A549 (cell line): ENCODE measurements around the gene BRPF1.

Experiments used
- CEBPB ChIP-seq, 2 experiments: fragments of >200 bp in 1 of 2; sonication (Bioruptor Twin) in 1 of 2; formaldehyde crosslinking in 1 of 2; IDR thresholded peaks; 2 replicates each; pipeline ENCODE4 v1.6.1; 2012 to 2016
- E2F6 ChIP-seq: IDR thresholded peaks from 2 replicates; pipeline ENCODE4 v1.6.1; 2012; ENCODE audit warnings: low read depth, borderline replicate concordance
- EP300 ChIP-seq, 2 experiments: fragments of >200 bp; sonication (Bioruptor Twin); formaldehyde crosslinking; IDR thresholded peaks; 2 replicates in 1 of 2; 3 replicates in 1 of 2; pipeline ENCODE4 v1.6.1; 2016 to 2017
- HOXA7 ChIP-seq: fragments of 250-450 bp; sonication (Bioruptor Pico); IDR thresholded peaks from 2 replicates; pipeline ENCODE4 v1.5.0; 2020; ENCODE audit warnings: mild to moderate bottlenecking, moderate library complexity
- HOXB13 ChIP-seq: fragments of 250-450 bp; sonication (Bioruptor Pico); IDR thresholded peaks from 2 replicates; pipeline ENCODE4 v1.5.0; 2020; ENCODE audit warnings: low read depth, mild to moderate bottlenecking, moderate library complexity
- JUN ChIP-seq, 2 experiments: fragments of >200 bp; sonication (Bioruptor Twin); formaldehyde crosslinking; IDR thresholded peaks; 2 replicates in 1 of 2; 3 replicates in 1 of 2; pipeline ENCODE4 v1.6.1; 2016 to 2017
- JUNB ChIP-seq: fragments of >200 bp; sonication (Bioruptor Twin); formaldehyde crosslinking; IDR thresholded peaks from 2 replicates; pipeline ENCODE4 v1.6.1; 2016
- KDM1A ChIP-seq: fragments of 200-600 bp; sonication (generic); IDR thresholded peaks from 2 replicates; pipeline ENCODE4 v1.6.1; 2016; ENCODE audit warnings: low read depth, mild to moderate bottlenecking
- PHF8 ChIP-seq: fragments of 200-600 bp; sonication (generic); IDR thresholded peaks from 2 replicates; pipeline ENCODE4 v1.6.1; 2016; ENCODE audit warnings: low read depth, mild to moderate bottlenecking, antibody characterized with exemption, moderate library complexity, borderline replicate concordance
- POLR2A ChIP-seq: IDR thresholded peaks from 2 replicates; pipeline ENCODE4 v1.6.1; 2012; ENCODE audit warnings: mild to moderate bottlenecking, low read length
- RAD21 ChIP-seq, 2 experiments: fragments of >200 bp in 1 of 2; sonication (Bioruptor Twin) in 1 of 2; formaldehyde crosslinking in 1 of 2; IDR thresholded peaks in 1 of 2; conservative IDR thresholded peaks in 1 of 2; 2 replicates in 1 of 2; 3 replicates in 1 of 2; pipeline ENCODE4 v1.6.1; 2012 to 2018; ENCODE audit warnings: inconsistent platforms in 1 of 2
- SMC3 ChIP-seq: fragments of >200 bp; sonication (Bioruptor Twin); formaldehyde crosslinking; IDR thresholded peaks from 3 replicates; pipeline ENCODE4 v1.6.1; 2018; ENCODE audit warnings: inconsistent platforms
- ZSCAN20 ChIP-seq: fragments of 250-450 bp; sonication (Bioruptor Pico); IDR thresholded peaks from 2 replicates; pipeline ENCODE4 v1.8.0; 2022; ENCODE audit warnings: mild to moderate bottlenecking, moderate library complexity
- TF ChIP-seq, protein P1 (sequence below): fragments of >200 bp; sonication (Bioruptor Twin); formaldehyde crosslinking; IDR thresholded peaks from 3 replicates; pipeline ENCODE4 v1.5.1; 2016

DNA sequence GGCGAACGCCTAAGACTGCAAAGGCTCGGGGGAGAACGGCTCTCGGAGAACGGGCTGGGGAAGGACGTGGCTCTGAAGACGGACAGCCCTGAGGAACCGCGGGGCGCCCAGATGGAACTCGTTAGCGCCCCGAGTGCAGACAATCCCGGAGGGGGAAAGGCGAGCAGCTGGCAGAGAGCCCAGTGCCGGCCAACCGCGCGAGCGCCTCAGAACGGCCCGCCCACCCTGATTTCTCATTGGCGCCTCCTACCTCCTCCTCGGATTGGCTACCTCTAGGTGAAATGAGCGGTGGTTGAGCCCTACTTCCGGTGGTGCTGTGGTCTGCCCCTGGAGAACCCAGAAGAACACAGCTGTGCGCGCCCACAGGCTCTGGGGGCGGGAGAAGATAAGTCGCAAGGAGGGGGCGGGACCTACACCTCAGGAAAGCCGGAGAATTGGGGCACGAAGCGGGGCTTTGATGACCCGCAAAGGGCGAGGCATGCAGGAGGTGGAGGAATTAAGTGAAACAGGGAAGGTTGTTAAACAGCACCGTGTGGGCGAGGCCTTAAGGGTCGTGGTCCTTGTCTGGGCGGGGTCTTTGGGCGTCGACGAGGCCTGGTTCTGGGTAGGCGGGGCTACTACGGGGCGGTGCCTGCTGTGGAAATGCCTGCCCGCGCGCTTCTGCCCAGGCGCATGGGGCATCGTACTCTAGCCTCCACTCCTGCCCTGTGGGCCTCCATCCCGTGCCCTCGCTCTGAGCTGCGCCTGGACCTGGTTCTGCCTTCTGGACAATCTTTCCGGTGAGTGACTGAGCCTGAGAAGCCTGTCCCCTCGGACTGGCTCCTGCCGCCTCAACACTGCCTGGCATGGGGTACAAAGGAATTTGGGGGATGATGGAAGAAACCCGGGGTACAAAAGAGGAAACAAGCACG lies 18.4 kb downstream of the BRPF1 start, which contains the start of gene OGG1:
- peak; percentile 54 to 68; a peak in 3 of 5 replicates for TF ChIP-seq JUN (IDR thresholded peaks at IDR 0.05)
- TF ChIP-seq, protein P1, sequence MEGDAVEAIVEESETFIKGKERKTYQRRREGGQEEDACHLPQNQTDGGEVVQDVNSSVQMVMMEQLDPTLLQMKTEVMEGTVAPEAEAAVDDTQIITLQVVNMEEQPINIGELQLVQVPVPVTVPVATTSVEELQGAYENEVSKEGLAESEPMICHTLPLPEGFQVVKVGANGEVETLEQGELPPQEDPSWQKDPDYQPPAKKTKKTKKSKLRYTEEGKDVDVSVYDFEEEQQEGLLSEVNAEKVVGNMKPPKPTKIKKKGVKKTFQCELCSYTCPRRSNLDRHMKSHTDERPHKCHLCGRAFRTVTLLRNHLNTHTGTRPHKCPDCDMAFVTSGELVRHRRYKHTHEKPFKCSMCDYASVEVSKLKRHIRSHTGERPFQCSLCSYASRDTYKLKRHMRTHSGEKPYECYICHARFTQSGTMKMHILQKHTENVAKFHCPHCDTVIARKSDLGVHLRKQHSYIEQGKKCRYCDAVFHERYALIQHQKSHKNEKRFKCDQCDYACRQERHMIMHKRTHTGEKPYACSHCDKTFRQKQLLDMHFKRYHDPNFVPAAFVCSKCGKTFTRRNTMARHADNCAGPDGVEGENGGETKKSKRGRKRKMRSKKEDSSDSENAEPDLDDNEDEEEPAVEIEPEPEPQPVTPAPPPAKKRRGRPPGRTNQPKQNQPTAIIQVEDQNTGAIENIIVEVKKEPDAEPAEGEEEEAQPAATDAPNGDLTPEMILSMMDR: no peak
- TF ChIP-seq E2F6: peak; percentile 63; the same call in 1 of the 2 replicates
- TF ChIP-seq CEBPB (IDR thresholded peaks at IDR 0.05): no peak
- TF ChIP-seq RAD21 (conservative IDR thresholded peaks at IDR 0.05 in 1 of 2, IDR thresholded peaks at IDR 0.05 in 1 of 2): no peak; a peak in 1 of 5 replicates
- TF ChIP-seq SMC3: no peak
- TF ChIP-seq POLR2A: peak; percentile 50
- no peak for TF ChIP-seq HOXA7 (CRISPR knock-in tag)
- no peak for TF ChIP-seq HOXB13 (CRISPR knock-in tag)
- no peak for TF ChIP-seq KDM1A
- TF ChIP-seq PHF8: peak; percentile 43; the same call in 1 of the 2 replicates
- TF ChIP-seq EP300 (IDR thresholded peaks at IDR 0.05): no peak
- TF ChIP-seq JUNB: no peak
- no peak for TF ChIP-seq ZSCAN20 (CRISPR knock-in tag)
